Prostate gland (tissue), 2 donors: Measurements from ENCODE around the gene ADAMTS10. TPM values are rescaled to one million over a fixed set of nuclear protein-coding genes. Genes with fewer than 3 reads are reported as not detected.
A peak's percentile ranks its signal among the peaks of the same experiment; 100 is the strongest.

Experiments used
- DNase-seq: peaks from one replicate; pipeline ENCODE4 v3.0.0-alpha.2; 2019; ENCODE audit warnings: low spot score
- H3K27ac ChIP-seq, 2 donors: fragments of 200-600 bp; sonication (generic); 2 replicates each; pipeline ENCODE4 v1.5.1; 2017 to 2019
- H3K27me3 ChIP-seq: fragments of 200-600 bp; sonication (generic); replicated peaks from 2 replicates; pipeline ENCODE4 v1.5.1; 2019; ENCODE audit not compliant: insufficient read depth
- H3K36me3 ChIP-seq, 2 donors: fragments of 200-600 bp; sonication (generic); 1 replicate in 1 of 2; 2 replicates in 1 of 2; pipeline versions ENCODE4 v1.5.1 to v1.8.1; 2017 to 2019
- H3K4me1 ChIP-seq: fragments of 200-600 bp; sonication (generic); replicated peaks from 2 replicates; pipeline ENCODE4 v1.5.1; 2019
- H3K4me3 ChIP-seq, 2 donors: fragments of 200-600 bp; sonication (generic); 2 replicates each; pipeline ENCODE4 v1.5.1; 2017 to 2019
- H3K9me3 ChIP-seq: fragments of 200-600 bp; sonication (generic); 2 replicates; pipeline ENCODE4 v1.5.1; 2017
- POLR2A ChIP-seq: fragments of 450-650 bp; IDR thresholded peaks from one replicate; pipeline ENCODE4 v1.6.1; 2016; ENCODE audit warnings: antibody characterized with exemption, mild to moderate bottlenecking
- POLR2AphosphoS5 ChIP-seq: sonication (generic); formaldehyde crosslinking; IDR thresholded peaks from one replicate; pipeline ENCODE4 v1.6.1; 2017; ENCODE audit warnings: antibody characterized with exemption
- WGBS: methylation state at CpG from one replicate; pipeline ENCODE4 v1.1.5; 2018; 5-methylcytosine and 5-hydroxymethylcytosine counted together
- intact Hi-C: fragments of 100-400 bp; cut with DNase I; formaldehyde crosslinking; loops from one replicate; pipeline ENCODE4 v1.14.2; 2022
- total RNA-seq, 2 donors: library from RNA; depleted of rRNA; stranded (reverse); fragments of >200 nt; gene quantifications; one replicate each; pipeline ENCODE4 v1.1.0, GENCODE V29; 2016
- TF ChIP-seq, protein P1 (sequence below), 4 experiments: fragments of 200-600 bp in 2 of 4; fragments of 450-650 bp in 2 of 4; sonication (generic) in 2 of 4; IDR thresholded peaks; 1 replicate in 3 of 4; 2 replicates in 1 of 4; pipeline ENCODE4 v1.5.1; 2016 to 2019; ENCODE audit warnings: antibody characterized with exemption in 4 of 4, mild to moderate bottlenecking in 2 of 4, moderate library complexity in 2 of 4

ADAMTS10 gene
- 10 to 100 TPM in 1 of 2 donors, 1 to 10 TPM in 1; 9.7 to 48.1 TPM for total RNA-seq

GRCh38 chr19:8610041-8610935 is at the start of gene ADAMTS10:
Gene ADAMTS10, minus strand, starts transcription at chr19:8610715. Its CDS starts 5,005 bp downstream, at chr19:8605710.
- Histone ChIP-seq H3K9me3 (no peaks in the 10 kb centered on the region), H3K27me3 (no peaks in the 10 kb centered on the region), H3K36me3 (no peaks in the 10 kb centered on the region), H3K27ac (peak within 1 kb of the TSS; percentile 64 to 66), H3K4me3 (peak within 1 kb of the TSS; percentile 43 to 44), H3K4me1 (peaks cover 2% of the 10 kb centered on the region)
- intact Hi-C loops = no loop called here
- DNase-seq = no peak
- WGBS = 1% methylated on average over 18 of the region's 74 CpGs
- TF ChIP-seq POLR2AphosphoS5 (no peak), POLR2A (no peak)
- TF ChIP-seq, protein P1, sequence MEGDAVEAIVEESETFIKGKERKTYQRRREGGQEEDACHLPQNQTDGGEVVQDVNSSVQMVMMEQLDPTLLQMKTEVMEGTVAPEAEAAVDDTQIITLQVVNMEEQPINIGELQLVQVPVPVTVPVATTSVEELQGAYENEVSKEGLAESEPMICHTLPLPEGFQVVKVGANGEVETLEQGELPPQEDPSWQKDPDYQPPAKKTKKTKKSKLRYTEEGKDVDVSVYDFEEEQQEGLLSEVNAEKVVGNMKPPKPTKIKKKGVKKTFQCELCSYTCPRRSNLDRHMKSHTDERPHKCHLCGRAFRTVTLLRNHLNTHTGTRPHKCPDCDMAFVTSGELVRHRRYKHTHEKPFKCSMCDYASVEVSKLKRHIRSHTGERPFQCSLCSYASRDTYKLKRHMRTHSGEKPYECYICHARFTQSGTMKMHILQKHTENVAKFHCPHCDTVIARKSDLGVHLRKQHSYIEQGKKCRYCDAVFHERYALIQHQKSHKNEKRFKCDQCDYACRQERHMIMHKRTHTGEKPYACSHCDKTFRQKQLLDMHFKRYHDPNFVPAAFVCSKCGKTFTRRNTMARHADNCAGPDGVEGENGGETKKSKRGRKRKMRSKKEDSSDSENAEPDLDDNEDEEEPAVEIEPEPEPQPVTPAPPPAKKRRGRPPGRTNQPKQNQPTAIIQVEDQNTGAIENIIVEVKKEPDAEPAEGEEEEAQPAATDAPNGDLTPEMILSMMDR (IDR thresholded peaks at IDR 0.05) = no peak

- Histone ChIP-seq H3K4me1 (no peaks in the 10 kb centered on the region), H3K27me3 (no peaks in the 10 kb centered on the region), H3K9me3 (no peaks in the 10 kb centered on the region), H3K27ac (no peak overlapping the region), H3K36me3 (no peaks in the 10 kb centered on the region), H3K4me3 (no peak overlapping the region)
- intact Hi-C loops = no loop called here
- no peak for TF ChIP-seq POLR2A
- TF ChIP-seq POLR2AphosphoS5 = no peak
- TF ChIP-seq, protein P1 (IDR thresholded peaks at IDR 0.05) = no peak
- WGBS = 85% methylated on average over 7 of the region's 7 CpGs
- no peak for DNase-seq
Observed at GRCh38 chr19:8659905-8660304, 49.4 kb upstream of the ADAMTS10 start.

- no peaks in the 10 kb centered on the region for H3K4me1 ChIP-seq
- H3K9me3 ChIP-seq = no peaks in the 10 kb centered on the region
- no peaks in the 10 kb centered on the region for H3K36me3 ChIP-seq
- H3K4me3 ChIP-seq = no peak overlapping the region
- no peak overlapping the region for H3K27ac ChIP-seq
- no peaks in the 10 kb centered on the region for H3K27me3 ChIP-seq
- intact Hi-C loops = no loop called here
- TF ChIP-seq POLR2AphosphoS5 = no peak
- TF ChIP-seq, protein P1 (IDR thresholded peaks at IDR 0.05) = no peak
- TF ChIP-seq POLR2A = no peak
- WGBS = 96% methylated on average over 5 of the region's 5 CpGs
- DNase-seq = no peak
Observed at GRCh38 chr19:8657869-8658268, 47.4 kb upstream of the ADAMTS10 start.

- H3K27me3 ChIP-seq = no peaks in the 10 kb centered on the region
- no peaks in the 10 kb centered on the region for H3K9me3 ChIP-seq
- no peak for DNase-seq
- intact Hi-C loops = loop anchor here (2.0 kb wide), 1 partner anchor 423 kb away; no protein-coding TSS in a partner anchor
- no peak overlapping the region for H3K27ac ChIP-seq
- TF ChIP-seq POLR2A = no peak
- TF ChIP-seq POLR2AphosphoS5 = no peak
- TF ChIP-seq, protein P1 (IDR thresholded peaks at IDR 0.05) = no peak
- no peak overlapping the region for H3K4me3 ChIP-seq
- 72% methylated on average over 12 of the region's 12 CpGs for WGBS
- H3K4me1 ChIP-seq = no peaks in the 10 kb centered on the region
- H3K36me3 ChIP-seq = no peaks in the 10 kb centered on the region
Observed at GRCh38 chr19:8655340-8655709, 44.8 kb upstream of the ADAMTS10 start.
